H7 (cell line): ENCODE results near the gene KRTDAP. TPM values are rescaled to one million over a fixed set of nuclear protein-coding genes. Genes with fewer than 3 reads are reported as not detected.
A peak's percentile ranks its signal among the peaks of the same experiment; 100 is the strongest.

Experiments
- DNase-seq: peaks from one replicate; pipeline ENCODE4 v3.0.0; 2012
- H3K27me3 ChIP-seq: 2 replicates; pipeline ENCODE4 v1.6.0; 2011; ENCODE audit warnings: mild to moderate bottlenecking, low read length; ENCODE audit not compliant: control insufficient read depth, insufficient read depth
- H3K36me3 ChIP-seq: replicated peaks from 2 replicates; pipeline ENCODE4 v1.5.1; 2011; ENCODE audit warnings: low read length; ENCODE audit not compliant: control insufficient read depth, insufficient read depth
- H3K4me3 ChIP-seq: 2 replicates; pipeline ENCODE4 v1.5.1; 2011; ENCODE audit warnings: low read depth, mild to moderate bottlenecking, control low read depth, low read length, moderate library complexity; ENCODE audit not compliant: insufficient read depth
- total RNA-seq: library from RNA; depleted of rRNA; stranded (reverse); fragments of >200 nt; shearing (Covaris generic); gene quantifications from 2 replicates; pipeline ENCODE4 v1.2.3, GENCODE V29; 2014

Gene KRTDAP
- total RNA-seq, 1 experiment from 2014 or later, result 0.52 TPM

DNA sequence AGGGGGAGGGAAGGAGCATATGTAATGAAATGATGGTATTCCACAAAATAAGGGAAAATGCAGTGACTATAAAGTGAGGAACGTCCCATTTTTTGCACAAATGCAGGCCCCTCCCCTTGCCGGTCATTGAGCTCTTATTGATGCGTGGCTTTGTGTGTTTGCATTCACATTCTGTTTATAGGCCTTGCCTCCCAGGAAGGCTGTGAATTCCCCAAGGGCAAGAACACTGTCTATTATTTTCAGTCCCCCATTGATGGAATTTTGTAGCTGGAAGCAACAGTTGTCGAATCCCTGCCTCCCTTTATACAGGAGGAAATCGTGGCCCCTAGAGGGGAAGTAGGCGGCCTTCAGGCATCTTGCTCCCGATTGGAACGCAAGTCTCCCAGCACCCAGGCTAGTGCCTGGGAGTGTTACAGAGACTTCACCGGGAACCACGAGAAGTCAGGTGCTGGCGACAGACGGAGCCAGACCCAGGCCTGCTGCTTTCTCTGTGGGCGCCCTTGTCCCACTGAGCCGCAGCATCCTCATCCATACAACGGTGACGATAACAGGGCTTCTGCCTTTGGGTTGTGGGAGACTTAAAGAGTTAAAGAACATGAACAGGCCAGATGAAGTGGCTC is 31.0 kb upstream of the KRTDAP start:
- no peaks in the 10 kb centered on the region for H3K36me3 ChIP-seq
- peaks cover 4% of the 10 kb centered on the region; the same call in 1 of the 2 replicates for H3K27me3 ChIP-seq
- peak; percentile 66 for DNase-seq
- no peak overlapping the region for H3K4me3 ChIP-seq

DNA sequence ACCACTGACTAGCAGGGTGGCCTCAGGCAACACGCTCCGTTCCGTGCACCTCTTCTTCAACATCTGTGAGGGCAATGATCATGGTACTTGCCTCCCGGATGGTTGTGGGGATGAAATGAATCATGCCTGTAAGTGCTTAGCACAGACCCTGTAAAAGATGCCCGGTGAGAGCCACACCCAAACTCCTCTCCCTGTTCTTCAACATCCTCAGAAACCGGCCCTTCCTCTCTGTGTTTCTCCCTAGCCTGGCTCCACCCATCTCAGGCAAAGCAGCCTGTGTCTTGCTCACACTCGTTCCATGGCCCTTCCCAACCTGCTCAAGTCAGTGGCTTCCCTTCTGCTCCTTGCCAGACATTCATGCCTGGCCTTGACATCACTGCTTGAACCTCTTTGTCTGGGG is 29.0 kb upstream of the KRTDAP start:
- no peak overlapping the region for H3K4me3 ChIP-seq
- H3K36me3 ChIP-seq, result no peaks in the 10 kb centered on the region
- DNase-seq, result no peak
- H3K27me3 ChIP-seq, result peaks cover 2% of the 10 kb centered on the region; the same call in 1 of the 2 replicates

DNA sequence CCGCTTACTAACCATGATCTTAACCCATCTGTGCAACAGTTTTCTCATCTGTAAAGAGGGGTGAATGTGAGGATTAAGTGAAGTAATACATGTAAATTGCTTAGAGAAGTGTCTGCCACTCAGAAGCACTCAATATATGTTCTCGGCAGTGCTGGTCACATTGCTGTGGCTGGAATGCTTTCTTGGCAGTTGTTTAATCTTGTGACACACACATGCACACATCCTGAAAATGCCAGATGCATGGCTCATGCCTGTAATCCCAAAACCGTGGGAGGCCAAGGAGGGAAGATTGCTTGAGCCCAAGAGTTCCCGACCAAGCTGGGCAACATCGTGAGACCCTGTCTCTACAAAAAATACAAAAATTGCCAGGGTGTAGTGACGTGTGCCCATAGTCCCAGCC is 28.0 kb upstream of the KRTDAP start:
- DNase-seq, result no peak
- Histone ChIP-seq H3K27me3 (peaks cover 2% of the 10 kb centered on the region; the same call in 1 of the 2 replicates), H3K36me3 (no peaks in the 10 kb centered on the region), H3K4me3 (no peak overlapping the region)

DNA sequence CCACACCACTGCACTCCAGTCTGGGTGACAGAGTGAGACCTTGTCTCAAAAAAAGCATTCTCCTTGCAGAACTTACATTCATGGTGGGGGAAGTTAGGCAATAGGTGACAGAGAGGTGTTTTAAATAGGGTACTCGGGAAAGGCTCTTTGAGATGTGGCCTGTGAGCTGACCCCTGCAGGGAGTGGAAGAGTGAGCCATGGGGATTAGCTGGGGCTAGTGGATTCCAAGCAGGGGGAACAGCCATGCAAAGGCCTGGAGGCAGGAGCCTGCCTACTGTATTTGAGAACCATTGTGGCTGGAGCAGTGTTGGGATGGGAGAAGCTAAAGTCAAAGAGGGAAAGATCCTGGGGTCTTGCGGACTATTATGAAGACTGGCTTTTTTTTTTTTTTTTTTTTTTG is 27.1 kb upstream of the KRTDAP start:
- H3K27me3 ChIP-seq, result peaks cover 4% of the 10 kb centered on the region
- DNase-seq, result no peak

DNA sequence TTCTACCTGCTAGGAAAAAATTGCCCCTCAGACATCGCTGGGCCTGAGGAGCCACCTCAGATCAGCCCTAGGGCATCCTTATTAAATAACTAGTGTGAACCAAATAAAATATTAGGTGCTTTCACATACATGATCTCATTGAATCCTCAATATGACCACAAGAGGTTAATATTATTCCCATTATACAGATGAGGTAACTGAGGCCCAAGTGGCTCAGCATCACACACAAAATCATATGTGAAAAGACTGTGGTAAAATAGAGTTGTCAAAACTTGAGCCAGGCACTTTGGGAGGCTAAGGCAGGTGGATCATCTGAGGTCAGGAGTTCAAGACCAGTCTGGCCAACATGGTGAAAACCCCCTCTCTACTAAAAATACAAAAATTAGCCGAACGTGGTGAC is 26.0 kb upstream of the KRTDAP start:
- no peak for DNase-seq
- H3K36me3 ChIP-seq, result no peaks in the 10 kb centered on the region
- H3K4me3 ChIP-seq, result no peak overlapping the region
- H3K27me3 ChIP-seq, result peaks cover 4% of the 10 kb centered on the region

More for the DNA sequence above, 27.1 kb upstream of the KRTDAP start:
- no peaks in the 10 kb centered on the region for H3K36me3 ChIP-seq
- H3K4me3 ChIP-seq, result no peak overlapping the region

DNA sequence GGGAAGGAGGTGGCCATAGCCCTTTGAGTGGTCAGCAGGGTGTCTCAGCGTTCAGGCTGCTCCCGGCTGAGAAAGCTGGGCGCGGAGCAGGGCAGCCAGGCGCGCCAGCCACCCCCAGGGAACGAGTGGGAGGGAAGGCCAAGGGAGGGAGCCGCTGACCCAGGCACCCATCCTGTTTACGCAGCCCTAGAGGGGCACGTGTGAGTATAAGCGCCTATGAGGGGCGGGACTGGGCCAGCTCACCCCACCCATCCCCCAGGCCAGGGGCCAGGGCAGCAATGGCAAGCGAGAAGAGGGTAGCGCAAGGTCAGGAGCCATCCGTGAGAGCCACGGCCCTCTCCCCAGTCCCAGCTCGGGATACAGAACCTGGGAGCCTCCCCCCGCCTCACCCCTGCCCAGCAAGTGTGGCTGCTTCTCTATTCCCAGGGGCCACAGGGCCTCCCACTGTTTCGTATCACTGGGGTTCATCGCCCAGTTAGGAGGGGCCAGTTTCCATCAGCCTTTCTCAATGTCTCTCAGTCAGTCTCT is 24.1 kb upstream of the KRTDAP start:
- Histone ChIP-seq H3K4me3 (peak overlapping the region; percentile 41), H3K36me3 (no peaks in the 10 kb centered on the region), H3K27me3 (peaks cover 4% of the 10 kb centered on the region)
- peak; percentile 87 for DNase-seq

DNA sequence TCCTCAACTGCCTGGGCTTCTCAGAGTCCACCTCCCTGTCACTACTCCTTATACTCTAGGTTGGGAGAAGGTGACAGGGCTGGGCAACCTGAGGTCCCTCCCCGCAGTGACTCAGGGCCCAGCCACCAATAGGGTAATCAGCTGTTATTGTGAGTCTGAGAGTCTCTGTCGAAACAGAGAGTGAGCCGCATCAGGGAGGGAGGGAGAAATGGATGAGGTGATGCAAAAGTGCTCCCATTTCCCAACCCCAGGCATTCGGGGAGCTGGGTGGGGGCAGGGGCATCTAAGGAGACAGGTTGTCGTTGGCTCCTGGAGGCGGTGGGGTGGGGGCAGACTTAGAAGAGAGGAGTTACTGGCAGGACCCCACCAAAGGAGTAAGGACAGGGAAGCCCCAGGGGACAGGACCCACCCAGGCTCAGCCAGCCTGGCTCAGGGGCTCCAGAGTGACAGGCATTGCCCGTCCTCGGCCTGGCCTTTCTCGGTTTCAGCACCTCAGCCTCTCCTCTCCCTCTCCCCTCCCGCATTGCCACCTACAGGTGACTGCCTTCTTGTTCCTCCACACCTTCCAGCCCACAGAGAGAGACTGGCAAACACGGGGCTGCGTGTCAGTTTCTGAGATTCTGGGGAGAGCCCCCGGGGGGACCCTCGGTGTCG is 23.5 kb upstream of the KRTDAP start, which contains the start of gene DMKN:
Gene DMKN (minus strand): TSS at position 22 of the 654 bp plus-strand sequence. CDS start 174 bp downstream, outside the sequence.
- Histone ChIP-seq H3K27me3 (peaks cover 4% of the 10 kb centered on the region), H3K4me3 (peak within 1 kb of the TSS; percentile 41), H3K36me3 (no peaks in the 10 kb centered on the region)
- peak; percentile 85 for DNase-seq

DNA sequence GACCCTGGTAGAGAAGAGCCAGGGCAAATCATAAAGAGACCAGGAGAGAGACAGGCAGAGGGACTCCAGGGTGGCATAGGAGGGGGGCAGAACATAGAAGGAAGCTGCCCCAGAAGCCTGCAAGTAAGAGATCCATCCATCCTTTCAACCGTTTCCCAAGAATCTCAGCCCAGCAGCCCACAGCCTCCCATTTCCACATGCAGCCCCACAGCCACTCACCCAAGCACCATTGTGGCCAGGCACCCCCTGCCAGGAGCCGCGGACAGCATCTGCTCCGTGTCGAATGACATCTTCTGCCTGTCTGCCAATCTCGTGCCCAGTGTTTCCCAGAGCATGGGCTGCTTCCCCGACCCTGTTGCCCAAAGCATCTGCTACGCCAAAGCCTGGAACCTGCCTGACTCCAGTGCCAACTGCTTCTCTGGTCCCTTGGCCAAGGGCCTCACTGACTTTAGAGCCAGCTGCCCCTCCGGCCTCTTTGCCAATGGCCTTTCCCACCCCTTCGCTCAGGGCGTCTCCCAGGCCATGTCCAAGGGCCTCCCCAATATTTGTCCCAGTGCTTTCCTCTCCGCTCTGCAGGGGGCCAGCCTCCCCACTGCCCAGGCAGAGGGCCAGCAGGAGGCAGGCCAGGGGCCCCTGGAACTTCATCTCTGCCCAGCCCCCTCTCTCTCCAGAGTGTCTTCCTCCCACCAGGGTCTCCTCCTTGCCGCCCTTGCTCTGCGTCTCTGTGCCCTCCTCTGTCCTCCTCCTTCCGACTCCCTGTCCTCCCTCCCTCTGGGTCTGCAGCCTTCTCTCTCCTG is 22.8 kb upstream of the KRTDAP start:
- peak; percentile 38 for DNase-seq
- H3K4me3 ChIP-seq, result no peak overlapping the region
- H3K27me3 ChIP-seq, result peaks cover 4% of the 10 kb centered on the region
- peaks cover under 1% of the 10 kb centered on the region; the same call in 1 of the 2 replicates for H3K36me3 ChIP-seq

DNA sequence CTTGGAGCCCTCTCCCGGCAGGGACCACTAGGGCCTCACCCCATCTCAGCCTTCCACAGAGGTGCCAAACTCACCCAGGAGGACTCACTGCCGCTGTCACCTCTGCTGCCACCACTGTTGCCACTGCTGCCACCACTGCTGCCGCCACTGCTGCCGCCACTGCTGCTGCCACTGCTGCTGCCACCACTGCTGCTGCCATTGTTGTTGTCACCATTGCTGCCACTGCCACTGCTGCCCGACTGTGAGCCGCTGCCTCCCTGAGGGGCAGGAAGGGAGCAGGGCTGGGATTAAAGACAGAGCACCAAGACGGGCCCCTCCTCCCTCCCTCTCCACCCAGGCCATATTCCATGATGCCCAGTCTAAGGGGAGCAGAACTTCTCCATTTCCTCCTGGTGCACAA is 21.1 kb upstream of the KRTDAP start:
- DNase-seq, result no peak
- H3K27me3 ChIP-seq, result peaks cover 4% of the 10 kb centered on the region

DNA sequence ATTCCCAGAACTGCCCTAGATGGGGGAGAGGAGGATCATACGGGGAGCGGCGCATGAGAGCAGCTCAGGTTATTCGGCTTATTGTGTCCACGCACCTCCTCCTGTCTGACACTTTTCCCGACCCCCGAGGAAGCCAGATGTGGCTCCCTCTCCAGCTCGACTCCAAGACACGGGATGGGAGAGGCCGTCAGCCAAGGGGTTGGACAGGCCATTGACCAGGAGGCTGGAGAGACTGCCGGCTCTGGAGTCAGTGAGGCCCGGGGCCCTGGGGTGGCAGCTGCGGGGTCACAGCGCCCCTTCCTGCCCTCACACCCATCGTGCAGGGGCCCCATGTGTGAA is 20.3 kb upstream of the KRTDAP start:
- DNase-seq, result no peak
- Histone ChIP-seq H3K27me3 (peaks cover 4% of the 10 kb centered on the region), H3K36me3 (peaks cover 16% of the 10 kb centered on the region), H3K4me3 (peak overlapping the region; percentile 6; the same call in 1 of the 2 replicates)

More for the DNA sequence above, 21.1 kb upstream of the KRTDAP start:
- Histone ChIP-seq H3K36me3 (peaks cover 9% of the 10 kb centered on the region), H3K4me3 (no peak overlapping the region)

DNA sequence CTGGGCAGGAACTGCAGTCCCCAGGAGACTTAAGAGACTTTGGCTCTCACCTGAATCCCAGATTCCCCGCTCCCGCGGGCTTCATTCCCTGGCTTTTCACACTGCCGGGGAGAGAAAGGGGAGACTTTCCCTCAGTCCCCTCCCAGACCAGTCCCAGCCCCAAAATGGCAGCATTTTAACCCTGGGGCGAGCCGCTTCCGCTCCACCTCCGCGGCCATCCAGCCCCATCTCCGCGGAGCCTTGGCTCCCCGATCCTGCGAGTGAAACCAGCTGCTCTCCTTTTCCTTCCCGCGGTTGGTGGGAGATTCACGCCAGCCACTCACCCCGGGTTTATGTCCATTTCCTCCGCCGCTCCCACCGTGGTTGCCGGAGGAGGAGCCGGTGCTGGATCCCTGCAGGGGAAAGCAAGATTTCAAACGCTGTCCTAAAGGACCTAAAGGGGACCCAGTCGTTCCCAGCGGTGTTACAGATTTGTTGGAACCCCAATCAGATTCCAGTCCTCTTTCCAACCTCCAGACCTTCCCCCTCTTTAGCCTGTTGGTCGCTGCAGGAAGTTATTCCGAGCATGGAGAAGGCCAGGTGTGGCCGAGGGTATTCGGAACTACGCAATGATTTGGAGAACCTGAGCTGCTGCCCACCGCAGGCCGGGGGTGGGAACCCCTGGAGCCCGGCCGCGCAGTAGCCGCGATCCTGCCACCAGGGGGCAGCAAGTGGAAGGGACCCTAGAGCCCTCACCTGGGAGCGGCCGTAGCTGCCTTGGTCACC is 19.8 kb upstream of the KRTDAP start:
- Histone ChIP-seq H3K4me3 (peak overlapping the region; percentile 66), H3K27me3 (peaks cover 4% of the 10 kb centered on the region)
- DNase-seq, result peak; percentile 99

DNA sequence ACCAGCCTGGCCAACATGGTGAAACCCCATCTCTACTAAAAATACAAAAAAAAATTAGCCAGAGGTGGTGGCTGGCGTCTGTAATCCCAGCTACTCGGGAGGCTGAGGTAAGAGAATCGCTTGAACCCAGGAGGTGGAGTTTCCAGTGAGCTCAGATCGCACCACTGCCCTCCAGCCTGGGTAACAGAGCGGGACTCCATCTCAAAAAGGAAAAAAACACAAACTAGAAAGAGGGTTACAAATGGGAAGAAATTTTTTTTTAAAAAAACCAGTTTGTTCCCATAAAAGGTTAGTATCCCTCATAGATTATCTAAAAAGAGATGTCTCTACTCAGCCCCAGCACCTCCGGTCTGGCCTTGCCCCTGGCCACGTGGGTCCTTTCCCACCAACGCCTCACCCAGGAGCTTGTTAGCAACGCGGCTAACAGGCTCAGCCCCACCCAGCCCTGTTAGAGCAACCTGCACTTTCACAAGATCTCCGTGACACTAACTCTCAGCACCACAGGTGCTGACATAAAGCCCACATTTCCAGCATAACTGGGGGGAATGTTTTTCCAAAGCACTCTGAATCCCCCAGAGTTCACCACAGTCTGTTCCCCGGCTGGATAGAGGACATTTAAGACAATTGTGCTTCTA is 18.9 kb upstream of the KRTDAP start:
- Histone ChIP-seq H3K27me3 (peaks cover 2% of the 10 kb centered on the region), H3K4me3 (peak overlapping the region; percentile 66), H3K36me3 (peaks cover 24% of the 10 kb centered on the region)
- peak; percentile 81 for DNase-seq

More for the DNA sequence above, 19.8 kb upstream of the KRTDAP start:
- peaks cover 21% of the 10 kb centered on the region for H3K36me3 ChIP-seq

DNA sequence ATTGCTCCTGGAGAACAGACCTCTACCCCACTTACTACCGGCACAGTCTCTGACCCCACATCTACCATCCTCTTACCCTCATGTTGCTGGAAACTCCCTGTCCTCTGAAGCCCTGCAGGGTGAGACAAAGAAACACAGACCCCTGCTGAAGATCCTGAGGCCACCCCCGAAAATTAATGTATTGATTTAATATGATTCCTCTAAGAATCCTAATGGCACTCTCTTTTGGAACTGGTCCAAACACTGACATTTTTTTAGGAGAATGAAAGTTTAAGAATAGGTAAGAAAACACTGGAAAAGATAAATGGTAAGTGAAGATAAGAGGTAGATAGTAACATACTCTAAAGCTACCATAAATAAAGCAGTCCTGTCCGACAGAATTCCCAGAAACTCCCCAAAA is 17.9 kb upstream of the KRTDAP start:
- no peak for DNase-seq
- H3K4me3 ChIP-seq, result no peak overlapping the region
- H3K36me3 ChIP-seq, result peaks cover 29% of the 10 kb centered on the region
- peaks cover 2% of the 10 kb centered on the region for H3K27me3 ChIP-seq
